ENCODE data around the gene ATP11A. TPM values are rescaled to one million over a fixed set of nuclear protein-coding genes. Genes with fewer than 3 reads are reported as not detected.

The ATP11A gene
- total RNA-seq, 2 experiments from 2014 or later: 28.8 to 30.2 TPM

GRCh38 chr13:112885242-112885781, 195.5 kb downstream of the ATP11A start:
- Mint-ChIP-seq H3K4me3 (no peak overlapping the region), H3K36me3 (ENCODE audit: low read depth) (no peaks in the 10 kb centered on the region), H3K27me3 (no peaks in the 10 kb centered on the region), H3K4me1 (ENCODE audit: low read depth) (no peaks in the 10 kb centered on the region), H3K27ac (no peak overlapping the region), H3K9me3 (no peaks in the 10 kb centered on the region)
- intact Hi-C loops (cut with micrococcal nuclease): no loop called here
- TF ChIP-seq CTCF (IDR thresholded peaks at IDR 0.05): no peak
- peak; percentile 30 for ATAC-seq
- ChIA-PET POLR2A (no interaction called here), CTCF (interaction anchor here (0.8 to 1.3 kb wide), 3 partner anchors 11 to 278 kb away, joined by 3 read pairs; no protein-coding TSS in a partner anchor)
- no peak for DNase-seq

- ATAC-seq (no peak), DNase-seq (no peak)
- ChIA-PET POLR2A (no interaction called here), CTCF (interaction anchor here (1.1 to 2.0 kb wide), 2 partner anchors 12 to 238 kb away, joined by 3 to 8 read pairs; no protein-coding TSS in a partner anchor)
- Mint-ChIP-seq H3K9me3 (no peaks in the 10 kb centered on the region), H3K4me1 (ENCODE audit: low read depth) (no peaks in the 10 kb centered on the region), H3K27me3 (no peaks in the 10 kb centered on the region), H3K27ac (no peak overlapping the region), H3K4me3 (no peak overlapping the region), H3K36me3 (ENCODE audit: low read depth) (no peaks in the 10 kb centered on the region)
- intact Hi-C loops (cut with micrococcal nuclease): no loop called here
- no peak for TF ChIP-seq CTCF (IDR thresholded peaks at IDR 0.05)
These were observed 196.0 kb downstream of the ATP11A start for GRCh38 chr13:112885782-112886268.

- H3K4me1 Mint-ChIP-seq (ENCODE audit: low read depth): no peaks in the 10 kb centered on the region
- H3K9me3 Mint-ChIP-seq: no peaks in the 10 kb centered on the region
- ChIA-PET POLR2A (no interaction called here), CTCF (interaction anchor here (2.0 kb wide), 1 partner anchor 13 kb away, joined by 8 read pairs; no protein-coding TSS in a partner anchor)
- ATAC-seq (no peak), DNase-seq (no peak)
- no peaks in the 10 kb centered on the region for H3K27me3 Mint-ChIP-seq
- H3K36me3 Mint-ChIP-seq (ENCODE audit: low read depth): no peaks in the 10 kb centered on the region
- no peak for TF ChIP-seq CTCF (IDR thresholded peaks at IDR 0.05)
- no peak overlapping the region for H3K4me3 Mint-ChIP-seq
- H3K27ac Mint-ChIP-seq: no peak overlapping the region
- intact Hi-C loops (cut with micrococcal nuclease): no loop called here
These were observed 197.3 kb downstream of the ATP11A start for GRCh38 chr13:112887151-112887550.

- TF ChIP-seq CTCF (IDR thresholded peaks at IDR 0.05): no peak
- H3K4me1 Mint-ChIP-seq (ENCODE audit: low read depth): no peaks in the 10 kb centered on the region
- ATAC-seq (no peak), DNase-seq (no peak)
- intact Hi-C loops (cut with micrococcal nuclease): no loop called here
- POLR2A ChIA-PET: no interaction called here
- no peaks in the 10 kb centered on the region for H3K9me3 Mint-ChIP-seq
- H3K27ac Mint-ChIP-seq: no peak overlapping the region
- no peak overlapping the region for H3K4me3 Mint-ChIP-seq
- no peaks in the 10 kb centered on the region for H3K36me3 Mint-ChIP-seq (ENCODE audit: low read depth)
- no peaks in the 10 kb centered on the region for H3K27me3 Mint-ChIP-seq
- CTCF ChIA-PET: interaction anchor here (2.0 kb wide), 1 partner anchor 14 kb away, joined by 8 read pairs; no protein-coding TSS in a partner anchor
These were observed 197.7 kb downstream of the ATP11A start for GRCh38 chr13:112887557-112887991.

GRCh38 chr13:112888238-112889111, 198.6 kb downstream of the ATP11A start:
- Mint-ChIP-seq H3K27me3 (peaks cover 4% of the 10 kb centered on the region), H3K27ac (no peak overlapping the region), H3K36me3 (ENCODE audit: low read depth) (no peaks in the 10 kb centered on the region), H3K9me3 (no peaks in the 10 kb centered on the region), H3K4me3 (no peak overlapping the region), H3K4me1 (ENCODE audit: low read depth) (peaks cover 3% of the 10 kb centered on the region)
- POLR2A ChIA-PET: no interaction called here
- no peak for DNase-seq
- no peak for TF ChIP-seq CTCF (IDR thresholded peaks at IDR 0.05)
- CTCF ChIA-PET: no interaction called here
- intact Hi-C loops (cut with micrococcal nuclease): no loop called here
- no peak for ATAC-seq
